ENCODE results near the gene AATK.

DNA sequence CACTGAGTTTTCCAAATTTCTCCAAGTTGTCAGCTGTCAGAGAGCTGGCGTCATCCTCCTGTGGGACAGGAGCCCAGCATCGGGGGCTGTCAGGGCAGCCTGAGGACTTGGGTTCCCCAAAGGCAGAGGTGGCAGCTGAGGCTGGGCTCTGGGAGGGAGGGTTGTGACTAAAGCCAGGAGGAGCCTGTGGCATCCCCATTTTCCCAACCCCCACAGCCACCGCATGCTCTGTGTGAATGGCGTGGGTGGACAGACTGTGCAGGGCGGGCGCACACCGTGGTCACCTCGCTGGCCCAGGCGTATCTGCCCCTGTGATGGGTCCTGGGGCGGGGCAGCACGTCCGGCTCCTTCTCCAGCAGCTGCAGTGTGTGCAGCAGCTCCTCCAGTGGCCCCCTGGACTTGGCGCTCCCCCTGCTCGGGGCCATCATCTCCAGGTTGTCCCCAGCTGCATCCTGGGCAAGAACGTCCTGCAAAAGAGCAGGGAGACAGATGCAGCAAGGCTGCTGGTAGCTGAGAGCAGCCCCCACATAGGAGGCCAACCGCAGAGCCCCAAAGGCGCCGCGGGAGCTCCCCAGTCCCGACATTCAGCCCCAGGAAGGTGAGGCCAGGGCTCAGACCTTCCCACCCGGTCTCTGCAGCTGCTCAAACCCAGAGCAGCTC lies 31.9 kb upstream of the AATK start:
- TF ChIP-seq CTCF (conservative IDR thresholded peaks at IDR 0.05; ENCODE audit: low read depth in 2 of 2) (no peak), STAT1 (IDR thresholded peaks at IDR 0.05; ENCODE audit: unreplicated experiment) (no peak), JUNB (IDR thresholded peaks at IDR 0.05; ENCODE audit: unreplicated experiment) (no peak), EZH2 (IDR thresholded peaks at IDR 0.05; ENCODE audit: low read depth, unreplicated experiment) (no peak)

Data from GM23338 (cell line).